Panc1 (cell line): ENCODE measurements around the gene AKAP9.

Experiments
- POLR2AphosphoS5 ChIP-seq: IDR thresholded peaks from 2 replicates; pipeline ENCODE4 v1.6.1; 2012; ENCODE audit warnings: mild to moderate bottlenecking, low read depth, low read length, moderate library complexity
- SIN3A ChIP-seq: IDR thresholded peaks from 2 replicates; pipeline ENCODE4 v1.6.1; 2012; ENCODE audit warnings: low read depth, mild to moderate bottlenecking, low read length, moderate library complexity, borderline replicate concordance; ENCODE audit not compliant: insufficient read depth
- TCF7L2 ChIP-seq: IDR thresholded peaks from 2 replicates; pipeline ENCODE4 v1.6.1; 2011; ENCODE audit warnings: mild to moderate bottlenecking, low read depth, low read length, inconsistent platforms
- TF ChIP-seq, protein P1 (sequence below): fragments of 450-650 bp; IDR thresholded peaks from 2 replicates; pipeline ENCODE4 v1.5.1; 2017; ENCODE audit warnings: mild to moderate bottlenecking
- TF ChIP-seq, protein P2 (sequence below), 2 experiments: IDR thresholded peaks; 2 replicates each; pipeline ENCODE4 v1.6.1; 2011 to 2012; ENCODE audit warnings: low read depth in 2 of 2, control low read depth in 1 of 2, low read length in 1 of 2, mild to moderate bottlenecking in 1 of 2, moderate library complexity in 1 of 2; ENCODE audit not compliant: insufficient read depth in 1 of 2

DNA sequence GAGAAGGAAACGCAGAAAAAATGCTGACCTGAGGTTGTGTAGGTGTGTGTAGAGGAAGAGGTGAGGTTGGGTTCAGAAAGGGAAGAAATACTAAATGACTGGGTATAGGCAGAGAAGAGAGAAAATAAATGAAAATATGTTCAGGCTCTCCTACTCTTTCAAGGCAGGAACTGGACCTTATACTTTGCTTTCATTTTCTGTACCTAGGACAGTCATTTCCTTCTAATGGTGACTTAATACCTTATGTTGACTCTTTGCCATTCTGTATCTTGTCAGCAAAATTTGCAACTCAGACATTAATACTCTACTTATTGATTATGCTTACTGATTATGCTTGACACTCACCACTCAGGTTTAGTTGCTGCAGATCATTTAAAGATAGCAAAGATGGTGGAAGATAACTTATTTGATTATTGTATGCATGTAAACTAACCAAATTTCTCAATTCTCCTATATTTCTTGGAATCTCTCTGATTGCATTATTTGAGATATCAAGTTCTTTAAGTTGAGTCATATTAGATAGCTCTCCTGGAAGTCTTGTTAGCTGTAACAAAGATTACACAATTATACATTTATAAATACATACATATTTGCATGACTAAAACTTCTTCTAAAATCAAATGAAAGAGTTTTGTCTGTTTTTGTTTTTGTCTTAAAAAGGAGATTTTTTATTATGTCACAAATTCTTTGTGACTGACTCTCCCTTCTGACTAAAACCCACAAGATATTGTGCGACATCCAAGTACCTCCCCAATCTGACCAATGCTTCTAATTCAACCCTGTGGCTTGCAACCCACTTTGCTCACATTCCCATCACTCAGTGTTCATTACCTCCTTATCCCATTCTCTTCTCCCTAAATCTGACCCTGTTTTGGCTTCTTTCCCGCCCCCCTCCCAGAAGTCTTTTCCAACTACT lies 218.3 kb downstream of the AKAP9 start:
- TF ChIP-seq POLR2AphosphoS5 (no peak), SIN3A (no peak), TCF7L2 (no peak)
- TF ChIP-seq, protein P1, sequence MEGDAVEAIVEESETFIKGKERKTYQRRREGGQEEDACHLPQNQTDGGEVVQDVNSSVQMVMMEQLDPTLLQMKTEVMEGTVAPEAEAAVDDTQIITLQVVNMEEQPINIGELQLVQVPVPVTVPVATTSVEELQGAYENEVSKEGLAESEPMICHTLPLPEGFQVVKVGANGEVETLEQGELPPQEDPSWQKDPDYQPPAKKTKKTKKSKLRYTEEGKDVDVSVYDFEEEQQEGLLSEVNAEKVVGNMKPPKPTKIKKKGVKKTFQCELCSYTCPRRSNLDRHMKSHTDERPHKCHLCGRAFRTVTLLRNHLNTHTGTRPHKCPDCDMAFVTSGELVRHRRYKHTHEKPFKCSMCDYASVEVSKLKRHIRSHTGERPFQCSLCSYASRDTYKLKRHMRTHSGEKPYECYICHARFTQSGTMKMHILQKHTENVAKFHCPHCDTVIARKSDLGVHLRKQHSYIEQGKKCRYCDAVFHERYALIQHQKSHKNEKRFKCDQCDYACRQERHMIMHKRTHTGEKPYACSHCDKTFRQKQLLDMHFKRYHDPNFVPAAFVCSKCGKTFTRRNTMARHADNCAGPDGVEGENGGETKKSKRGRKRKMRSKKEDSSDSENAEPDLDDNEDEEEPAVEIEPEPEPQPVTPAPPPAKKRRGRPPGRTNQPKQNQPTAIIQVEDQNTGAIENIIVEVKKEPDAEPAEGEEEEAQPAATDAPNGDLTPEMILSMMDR, result no peak
- TF ChIP-seq, protein P2, sequence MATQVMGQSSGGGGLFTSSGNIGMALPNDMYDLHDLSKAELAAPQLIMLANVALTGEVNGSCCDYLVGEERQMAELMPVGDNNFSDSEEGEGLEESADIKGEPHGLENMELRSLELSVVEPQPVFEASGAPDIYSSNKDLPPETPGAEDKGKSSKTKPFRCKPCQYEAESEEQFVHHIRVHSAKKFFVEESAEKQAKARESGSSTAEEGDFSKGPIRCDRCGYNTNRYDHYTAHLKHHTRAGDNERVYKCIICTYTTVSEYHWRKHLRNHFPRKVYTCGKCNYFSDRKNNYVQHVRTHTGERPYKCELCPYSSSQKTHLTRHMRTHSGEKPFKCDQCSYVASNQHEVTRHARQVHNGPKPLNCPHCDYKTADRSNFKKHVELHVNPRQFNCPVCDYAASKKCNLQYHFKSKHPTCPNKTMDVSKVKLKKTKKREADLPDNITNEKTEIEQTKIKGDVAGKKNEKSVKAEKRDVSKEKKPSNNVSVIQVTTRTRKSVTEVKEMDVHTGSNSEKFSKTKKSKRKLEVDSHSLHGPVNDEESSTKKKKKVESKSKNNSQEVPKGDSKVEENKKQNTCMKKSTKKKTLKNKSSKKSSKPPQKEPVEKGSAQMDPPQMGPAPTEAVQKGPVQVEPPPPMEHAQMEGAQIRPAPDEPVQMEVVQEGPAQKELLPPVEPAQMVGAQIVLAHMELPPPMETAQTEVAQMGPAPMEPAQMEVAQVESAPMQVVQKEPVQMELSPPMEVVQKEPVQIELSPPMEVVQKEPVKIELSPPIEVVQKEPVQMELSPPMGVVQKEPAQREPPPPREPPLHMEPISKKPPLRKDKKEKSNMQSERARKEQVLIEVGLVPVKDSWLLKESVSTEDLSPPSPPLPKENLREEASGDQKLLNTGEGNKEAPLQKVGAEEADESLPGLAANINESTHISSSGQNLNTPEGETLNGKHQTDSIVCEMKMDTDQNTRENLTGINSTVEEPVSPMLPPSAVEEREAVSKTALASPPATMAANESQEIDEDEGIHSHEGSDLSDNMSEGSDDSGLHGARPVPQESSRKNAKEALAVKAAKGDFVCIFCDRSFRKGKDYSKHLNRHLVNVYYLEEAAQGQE (IDR thresholded peaks at IDR 0.05; ENCODE audit: insufficient read depth in 1 of 2, low read depth in 2 of 2, low read length in 1 of 2), result no peak
